Activated T-cell treated with anti-CD3 and anti-CD28 coated beads, Interleukin-2, amount 50 U/mL, for 48 hours (primary cell): ENCODE measurements around the gene ZBED4.
"Not testable (repeated sequence)": the region's sequence is repeated elsewhere in the genome, so short reads cannot be mapped to it uniquely, and the experiment has no call there.

Source experiments
- DNase-seq, 2 experiments: peaks; one replicate each; pipeline ENCODE4 v3.0.0-alpha.2; 2020

The ZBED4 gene

GRCh38 chr22:49827853-49828598 is 25.6 kb upstream of the ZBED4 start, which contains the start of gene BRD1:
Gene BRD1 (minus strand): TSS chr22:49827873. CDS start chr22:49824317, 3,556 bp downstream.
- DNase-seq: peak; percentile 71 to 74

GRCh38 chr22:49828599-49828965 is 25.1 kb upstream of the ZBED4 start:
- no peak for DNase-seq

- DNase-seq: peak; percentile 39 to 44
Measured at GRCh38 chr22:49829044-49829853, 24.4 kb upstream of the ZBED4 start.

- no peak for DNase-seq
Measured at GRCh38 chr22:49833340-49834007, 20.2 kb upstream of the ZBED4 start.

- peak; percentile 85 to 88 for DNase-seq
Measured at GRCh38 chr22:49838771-49839717, 14.6 kb upstream of the ZBED4 start.

GRCh38 chr22:49845241-49845640 is 8.4 kb upstream of the ZBED4 start:
- no peak for DNase-seq

GRCh38 chr22:49845666-49846459 is 7.8 kb upstream of the ZBED4 start:
- no peak for DNase-seq

- DNase-seq: no peak
Measured at GRCh38 chr22:49847751-49848689, 5.6 kb upstream of the ZBED4 start.

GRCh38 chr22:49848690-49849160 is 4.9 kb upstream of the ZBED4 start:
- DNase-seq: no peak

- no peak for DNase-seq
Measured at GRCh38 chr22:49849161-49850020, 4.3 kb upstream of the ZBED4 start.

- no peak for DNase-seq
Measured at GRCh38 chr22:49850021-49850911, 3.4 kb upstream of the ZBED4 start.

GRCh38 chr22:49850959-49851802 is 2.5 kb upstream of the ZBED4 start:
- DNase-seq: no peak

- DNase-seq: not testable (repeated sequence)
Measured at GRCh38 chr22:49852568-49852897, 1.1 kb upstream of the ZBED4 start.

- peak; percentile 53 to 55 for DNase-seq
Measured at GRCh38 chr22:49853981-49854831, 562 bp downstream of the ZBED4 start.

- DNase-seq: no peak
Measured at GRCh38 chr22:49855251-49855911, 1.7 kb downstream of the ZBED4 start.

- DNase-seq: no peak
Measured at GRCh38 chr22:49856343-49856742, 2.7 kb downstream of the ZBED4 start.
